T-helper 2 cell treated with Interferon-gamma antibody and Interleukin-4, amounts not matched to agents 100 ng/mL and 5 ng/mL, for 36 hours (primary cell): ENCODE measurements around the gene RNF167. TPM values are rescaled to one million over a fixed set of nuclear protein-coding genes. Genes with fewer than 3 reads are reported as not detected.

Source experiments
- intact Hi-C: fragments of 100-400 bp; cut with micrococcal nuclease; formaldehyde crosslinking; loops from one replicate; pipeline ENCODE4 v1.15.1; 2023
- total RNA-seq: library from RNA; stranded (reverse); gene quantifications from 2 replicates; pipeline ENCODE4 v1.2.3, GENCODE V29; 2022

RNF167 gene
- total RNA-seq, 1 donor from 2014 or later: 227 TPM

- intact Hi-C loops: no loop called here
These were observed 2.5 kb upstream of the RNF167 start for GRCh38 chr17:4937553-4937952.

GRCh38 chr17:4938069-4938491 lies 2.0 kb upstream of the RNF167 start:
- intact Hi-C loops: no loop called here

GRCh38 chr17:4938688-4939545 lies 1.2 kb upstream of the RNF167 start:
- intact Hi-C loops: no loop called here

DNA sequence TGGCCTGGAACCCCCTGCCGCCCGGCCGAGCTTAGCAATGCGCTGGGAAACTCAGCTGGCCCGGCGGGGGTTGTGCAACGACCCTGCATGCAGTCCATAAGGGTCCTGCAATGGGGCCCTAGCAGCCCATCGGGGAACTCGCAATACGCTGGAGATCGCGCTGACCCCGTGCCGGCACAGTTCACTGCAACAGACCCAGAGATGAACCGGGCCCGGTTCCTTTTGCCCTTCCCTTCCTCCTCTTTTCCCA lies 597 bp upstream of the RNF167 start:
- intact Hi-C loops: no loop called here

GRCh38 chr17:4940555-4941318 lies 669 bp downstream of the RNF167 start:
- intact Hi-C loops: loop anchor here (1.0 to 10.0 kb wide), 10 partner anchors 8 to 1714 kb away; partner anchors contain the start of genes ARRB2, C17orf100, INCA1 and KIF1C

GRCh38 chr17:4941319-4941610 lies 1.2 kb downstream of the RNF167 start:
- intact Hi-C loops: loop anchor here (2.0 to 10.0 kb wide), 4 partner anchors 32 to 1714 kb away; partner anchors contain the start of genes C17orf100, MED31, PSMB6 and UBE2G1

DNA sequence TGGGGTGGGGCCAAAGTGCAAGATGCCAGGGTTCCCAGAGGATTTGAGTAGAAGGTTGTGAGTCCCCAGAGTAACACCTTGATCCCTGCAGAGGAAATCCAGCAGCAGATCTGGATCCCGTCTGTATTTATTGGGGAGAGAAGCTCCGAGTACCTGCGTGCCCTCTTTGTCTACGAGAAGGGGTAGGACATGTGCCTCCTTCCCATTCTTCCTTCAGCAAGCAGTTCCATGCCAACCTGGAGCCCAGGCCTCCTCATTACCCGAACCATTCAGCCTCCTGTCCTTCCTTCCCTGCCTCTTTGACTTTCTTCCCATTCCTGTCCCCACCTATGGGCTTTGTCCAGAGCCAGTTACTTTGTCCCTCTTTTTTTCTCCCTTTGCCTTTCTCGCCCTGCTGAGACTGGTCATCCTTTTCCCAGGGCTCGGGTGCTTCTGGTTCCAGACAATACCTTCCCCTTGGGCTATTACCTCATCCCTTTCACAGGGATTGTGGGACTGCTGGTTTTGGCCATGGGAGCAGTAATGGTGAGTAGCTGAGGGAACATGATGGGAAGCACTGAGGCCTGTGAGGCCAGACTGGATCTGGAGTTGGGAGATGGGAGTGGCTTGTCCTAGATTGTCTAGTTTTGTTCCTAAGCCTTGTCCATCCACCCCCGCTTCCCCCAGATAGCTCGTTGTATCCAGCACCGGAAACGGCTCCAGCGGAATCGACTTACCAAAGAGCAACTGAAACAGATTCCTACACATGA lies 2.9 kb downstream of the RNF167 start:
- intact Hi-C loops: loop anchor here (5.0 to 10.0 kb wide), 3 partner anchors 146 to 1712 kb away; partner anchors contain the start of genes C17orf100, MED31, PSMB6 and UBE2G1

DNA sequence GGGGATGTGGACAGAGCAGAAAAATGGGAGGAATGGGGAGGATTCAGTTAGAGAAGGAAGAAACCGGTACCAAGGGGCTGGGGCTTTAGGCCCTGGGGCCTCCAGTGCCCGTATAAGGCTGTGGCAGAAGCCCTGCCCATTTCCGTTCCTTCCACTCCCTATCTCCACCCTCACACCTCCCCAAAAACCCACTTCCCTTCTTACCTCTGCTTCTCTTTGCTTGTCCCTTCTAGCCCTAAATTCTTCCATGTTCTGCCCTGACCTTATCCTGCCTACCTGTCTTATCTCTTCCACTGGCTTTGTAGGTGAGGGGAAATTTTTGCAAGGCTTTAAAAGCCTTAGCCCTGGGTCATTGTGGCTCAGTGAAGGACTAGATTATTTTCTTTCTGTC lies 4.1 kb downstream of the RNF167 start:
- intact Hi-C loops: loop anchor here (5.0 to 10.0 kb wide), 3 partner anchors 147 to 1711 kb away; partner anchors contain the start of genes C17orf100, MED31, PSMB6 and UBE2G1

DNA sequence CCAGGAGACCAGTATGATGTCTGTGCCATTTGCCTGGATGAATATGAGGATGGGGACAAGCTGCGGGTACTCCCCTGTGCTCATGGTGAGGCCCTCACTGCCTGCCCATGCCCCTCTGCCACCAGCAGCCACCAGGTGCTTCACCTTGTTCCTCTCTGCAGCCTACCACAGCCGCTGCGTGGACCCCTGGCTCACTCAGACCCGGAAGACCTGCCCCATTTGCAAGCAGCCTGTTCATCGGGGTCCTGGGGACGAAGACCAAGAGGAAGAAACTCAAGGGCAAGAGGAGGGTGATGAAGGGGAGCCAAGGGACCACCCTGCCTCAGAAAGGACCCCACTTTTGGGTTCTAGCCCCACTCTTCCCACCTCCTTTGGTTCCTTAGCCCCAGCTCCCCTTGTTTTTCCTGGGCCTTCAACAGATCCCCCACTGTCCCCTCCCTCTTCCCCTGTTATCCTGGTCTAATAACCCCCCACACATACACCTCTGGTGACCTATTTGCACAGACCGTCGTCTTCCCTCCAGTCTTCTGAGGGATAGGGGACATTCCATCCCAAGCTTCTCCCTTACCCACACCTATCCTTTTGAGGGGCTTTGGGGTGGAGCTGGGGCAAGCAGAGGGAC lies 4.6 kb downstream of the RNF167 start:
- intact Hi-C loops: loop anchor here (5.0 to 10.0 kb wide), 4 partner anchors 43 to 1710 kb away; partner anchors contain the start of genes C17orf100, CAMTA2, MED31 and PSMB6

- intact Hi-C loops: loop anchor here (5.0 to 10.0 kb wide), 3 partner anchors 42 to 1709 kb away; partner anchors contain the start of genes C17orf100, CAMTA2, MED31 and UBE2G1
These were observed 5.3 kb downstream of the RNF167 start for GRCh38 chr17:4945176-4945943.

- intact Hi-C loops: loop anchor here (5.0 to 10.0 kb wide), 3 partner anchors 41 to 1709 kb away; partner anchors contain the start of genes C17orf100, CAMTA2, MED31 and UBE2G1
These were observed 5.8 kb downstream of the RNF167 start for GRCh38 chr17:4945944-4946280.

- intact Hi-C loops: loop anchor here (5.0 to 10.0 kb wide), 3 partner anchors 41 to 1708 kb away; partner anchors contain the start of genes C17orf100, CAMTA2, MED31 and UBE2G1
These were observed 6.4 kb downstream of the RNF167 start for GRCh38 chr17:4946312-4946976.

DNA sequence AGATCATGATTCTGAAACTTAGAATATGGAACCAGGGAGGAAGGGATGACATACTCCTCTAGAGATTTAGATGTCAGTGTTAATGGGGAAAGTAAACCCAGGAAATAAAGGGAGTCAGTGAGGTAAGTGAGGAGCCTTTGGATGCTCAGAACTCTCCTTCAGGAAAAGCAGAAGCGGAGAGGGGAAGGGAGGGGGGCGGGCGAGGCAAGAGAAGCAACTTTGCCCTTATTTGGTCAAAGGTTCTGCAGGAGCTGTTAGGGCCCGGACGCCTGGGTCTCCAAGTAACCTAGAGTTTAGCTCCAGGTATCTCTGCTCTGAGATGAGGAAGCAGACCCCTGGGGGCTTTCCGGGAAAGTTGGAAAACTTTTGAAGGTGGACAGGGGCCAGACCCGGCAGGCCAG lies 6.9 kb downstream of the RNF167 start:
- intact Hi-C loops: loop anchor here (5.0 to 10.0 kb wide), 3 partner anchors 40 to 1708 kb away; partner anchors contain the start of genes C17orf100, CAMTA2, MED31 and UBE2G1

GRCh38 chr17:4947411-4948165 lies 7.5 kb downstream of the RNF167 start:
- intact Hi-C loops: loop anchor here (1.0 to 10.0 kb wide), 6 partner anchors 7 to 1707 kb away; partner anchors contain the start of genes C17orf100, CAMTA2, DERL2 and INCA1

- intact Hi-C loops: loop anchor here (1.0 to 10.0 kb wide), 6 partner anchors 8 to 1706 kb away; partner anchors contain the start of genes C17orf100, CAMTA2, DERL2 and INCA1
These were observed 8.3 kb downstream of the RNF167 start, which contains the start of gene PFN1 for GRCh38 chr17:4948166-4948930. Gene PFN1, minus strand, starts transcription at chr17:4948530. Its CDS starts 136 bp downstream, at chr17:4948394.

- intact Hi-C loops: loop anchor here (1.0 to 10.0 kb wide), 8 partner anchors 9 to 1706 kb away; partner anchors contain the start of genes ARRB2, C17orf100, CAMTA2 and DERL2
These were observed 8.9 kb downstream of the RNF167 start for GRCh38 chr17:4948931-4949320.
